Activated B cell treated with CpG ODN at 0.5 μM for 24 hours (primary cell): ENCODE measurements around the gene ADD1. TPM values are rescaled to one million over a fixed set of nuclear protein-coding genes. Genes with fewer than 3 reads are reported as not detected.

Experiments used
- ATAC-seq: fragments of 200-7000 bp; cut with Tn5 transposase; one replicate; pipeline ENCODE4 v1.10.0; 2021; ENCODE audit warnings: low read depth, mild to moderate bottlenecking, moderate library complexity
- CTCF ChIA-PET: fragments of 350-600 bp; sonication (Branson Sonifier 250); formaldehyde crosslinking; loops from one replicate; lab custom pipeline; 2021; ENCODE audit warnings: antibody characterized with exemption; lab: Charles Lee
- POLR2A ChIA-PET: fragments of 350-600 bp; sonication (Branson Sonifier 250); formaldehyde crosslinking; loops from one replicate; lab custom pipeline; 2021; ENCODE audit warnings: antibody characterized with exemption; lab: Charles Lee
- DNase-seq: peaks from one replicate; pipeline ENCODE4 v3.0.0; 2022
- H3K27ac Mint-ChIP-seq: one replicate; pipeline ENCODE4 v1.8.0; 2020; ENCODE audit warnings: mixed read lengths
- H3K27me3 Mint-ChIP-seq: one replicate; pipeline ENCODE4 v1.8.0; 2021; ENCODE audit warnings: mixed read lengths
- H3K36me3 Mint-ChIP-seq: one replicate; pipeline ENCODE4 v1.8.0; 2021; ENCODE audit warnings: low read depth, mixed read lengths
- H3K4me1 Mint-ChIP-seq: one replicate; pipeline ENCODE4 v1.8.0; 2021; ENCODE audit warnings: mixed read lengths
- H3K4me3 Mint-ChIP-seq: one replicate; pipeline ENCODE4 v1.8.0; 2020; ENCODE audit warnings: mild to moderate bottlenecking, mixed read lengths
- H3K9me3 Mint-ChIP-seq: one replicate; pipeline ENCODE4 v1.8.0; 2020; ENCODE audit warnings: mixed read lengths
- CTCF ChIP-seq: fragments of 200-600 bp; IDR thresholded peaks from one replicate; pipeline ENCODE4 v1.8.0; 2022; ENCODE audit warnings: antibody characterized with exemption, mild to moderate bottlenecking
- intact Hi-C: fragments of 100-400 bp; cut with micrococcal nuclease; formaldehyde crosslinking; loops from one replicate; pipeline ENCODE4 v1.15.1; 2024
- total RNA-seq: library from RNA; stranded (reverse); gene quantifications from 2 replicates; pipeline ENCODE4 v1.2.3, GENCODE V29; 2022

The ADD1 gene
- total RNA-seq, 1 donor from 2014 or later: 340 TPM

- peak overlapping the region; percentile 60 for H3K27ac Mint-ChIP-seq
- ChIA-PET POLR2A (interaction anchor here (5.1 kb wide), 1 partner anchor 15 kb away, joined by 29 read pairs; no protein-coding TSS in a partner anchor), CTCF (interaction anchor here (0.8 kb wide), 1 partner anchor 68 kb away, joined by 3 read pairs; no protein-coding TSS in a partner anchor)
- no peaks in the 10 kb centered on the region for H3K9me3 Mint-ChIP-seq
- H3K4me3 Mint-ChIP-seq: no peak overlapping the region
- peaks cover 16% of the 10 kb centered on the region for H3K36me3 Mint-ChIP-seq
- DNase-seq (no peak), ATAC-seq (no peak)
- intact Hi-C loops: loop anchor here (2.0 to 5.0 kb wide), 3 partner anchors 33 to 157 kb away; no protein-coding TSS in a partner anchor
- H3K4me1 Mint-ChIP-seq: peaks cover 94% of the 10 kb centered on the region
- no peaks in the 10 kb centered on the region for H3K27me3 Mint-ChIP-seq
- TF ChIP-seq CTCF: no peak
Observed at GRCh38 chr4:2849267-2850152, 5.9 kb downstream of the ADD1 start.

GRCh38 chr4:2850966-2851798 is 7.5 kb downstream of the ADD1 start:
- CTCF ChIA-PET: no interaction called here
- Mint-ChIP-seq H3K4me3 (peak overlapping the region; percentile 73), H3K4me1 (peaks cover 92% of the 10 kb centered on the region), H3K27ac (peak overlapping the region; percentile 82), H3K9me3 (no peaks in the 10 kb centered on the region), H3K27me3 (no peaks in the 10 kb centered on the region), H3K36me3 (peaks cover 27% of the 10 kb centered on the region)
- TF ChIP-seq CTCF: no peak
- intact Hi-C loops: loop anchor here (1.0 to 2.0 kb wide), 4 partner anchors 8 to 87 kb away; partner anchors contain the start of gene ADD1
- ATAC-seq: peak; percentile 6
- DNase-seq: no peak
- POLR2A ChIA-PET: interaction anchor here (0.6 to 5.1 kb wide), 12 partner anchors 7 to 440 kb away, joined by 3 to 29 read pairs (median 6); partner anchors contain the start of gene ADD1

- DNase-seq (no peak), ATAC-seq (peak; percentile 77)
- H3K9me3 Mint-ChIP-seq: no peaks in the 10 kb centered on the region
- intact Hi-C loops: no loop called here
- peak overlapping the region; percentile 73 for H3K4me3 Mint-ChIP-seq
- peaks cover 30% of the 10 kb centered on the region for H3K36me3 Mint-ChIP-seq
- H3K4me1 Mint-ChIP-seq: peaks cover 91% of the 10 kb centered on the region
- ChIA-PET POLR2A (interaction anchor here (0.7 to 5.1 kb wide), 13 partner anchors 9 to 254 kb away, joined by 3 to 29 read pairs (median 8); no protein-coding TSS in a partner anchor), CTCF (interaction anchor here (0.6 to 0.7 kb wide), 2 partner anchors 59 to 84 kb away, joined by 3 to 4 read pairs; no protein-coding TSS in a partner anchor)
- H3K27ac Mint-ChIP-seq: peak overlapping the region; percentile 82
- TF ChIP-seq CTCF: no peak
- H3K27me3 Mint-ChIP-seq: no peaks in the 10 kb centered on the region
Observed at GRCh38 chr4:2852481-2852921, 8.9 kb downstream of the ADD1 start.

GRCh38 chr4:2855584-2855983 is 11.9 kb downstream of the ADD1 start:
- TF ChIP-seq CTCF: no peak
- Mint-ChIP-seq H3K27ac (peak overlapping the region; percentile 69), H3K36me3 (peaks cover 40% of the 10 kb centered on the region), H3K9me3 (peaks cover 4% of the 10 kb centered on the region), H3K4me3 (no peak overlapping the region), H3K27me3 (no peaks in the 10 kb centered on the region), H3K4me1 (peaks cover 91% of the 10 kb centered on the region)
- ChIA-PET CTCF (no interaction called here), POLR2A (interaction anchor here (0.7 to 0.8 kb wide), 2 partner anchors 20 to 21 kb away, joined by 3 to 4 read pairs; no protein-coding TSS in a partner anchor)
- no peak for DNase-seq
- ATAC-seq: no peak
- intact Hi-C loops: no loop called here
